ENCODE data around the gene DDR1. TPM values are rescaled to one million over a fixed set of nuclear protein-coding genes. Genes with fewer than 3 reads are reported as not detected.

DDR1 gene
- total RNA-seq, 1 experiment from 2014 or later: 95.2 TPM

DNA sequence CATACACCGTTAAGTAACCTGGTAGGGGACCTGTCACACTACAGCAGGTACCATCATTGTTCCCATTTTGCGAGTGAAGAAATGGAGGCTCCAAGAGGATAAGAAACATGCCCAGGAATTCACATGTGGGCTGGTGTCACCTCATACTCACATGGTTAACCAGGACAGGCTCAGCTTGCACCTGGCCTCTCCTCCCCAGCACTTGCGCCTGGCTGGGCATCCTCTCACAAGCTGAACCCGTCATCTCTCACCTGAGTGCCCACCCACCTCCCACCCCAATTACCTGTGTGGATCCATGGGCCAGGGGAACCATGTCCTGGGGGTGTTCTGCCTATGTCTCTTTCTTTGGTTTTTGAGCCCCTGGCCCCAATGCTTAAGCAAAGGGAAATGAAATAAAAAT lies 46.2 kb downstream of the DDR1 start:
- BruUV-seq (replicated peaks): no TSS peak
- CTCF ChIA-PET: no interaction called here
- Histone ChIP-seq H3K4me3 (ENCODE audit: low read depth in 2 of 2, low read length in 2 of 2) (no peak overlapping the region), H3K27me3 (ENCODE audit: control insufficient read depth, insufficient read depth, low read length) (no peaks in the 10 kb centered on the region), H3K4me1 (ENCODE audit: control insufficient read depth, insufficient read depth, low read length) (no peaks in the 10 kb centered on the region), H3K9me3 (ENCODE audit: control insufficient read depth, insufficient read depth, low read depth, low read length) (0 out of 2 replicates have a peak, but pooled peaks cover 3% of the 10 kb centered on the region), H3K36me3 (ENCODE audit: control insufficient read depth, insufficient read depth, low read length) (no peaks in the 10 kb centered on the region), H3K27ac (ENCODE audit: low read length) (no peak overlapping the region)
- in situ Hi-C loops (cut with HindIII; ENCODE audit: low pct_unique_long_range_greater_than_20kb, low sequenced_read_pairs): no loop called here
- ATAC-seq (no peak), DNase-seq (ENCODE audit: low read depth, low spot score) (no peak)
- intact Hi-C loops (cut with micrococcal nuclease; ENCODE audit: unreplicated experiment): loop anchor here (5.0 kb wide), 1 partner anchor 142 kb away; no protein-coding TSS in a partner anchor
- TF ChIP-seq CTCF (IDR thresholded peaks at IDR 0.05): no peak
- POLR2A ChIA-PET: no interaction called here

DNA sequence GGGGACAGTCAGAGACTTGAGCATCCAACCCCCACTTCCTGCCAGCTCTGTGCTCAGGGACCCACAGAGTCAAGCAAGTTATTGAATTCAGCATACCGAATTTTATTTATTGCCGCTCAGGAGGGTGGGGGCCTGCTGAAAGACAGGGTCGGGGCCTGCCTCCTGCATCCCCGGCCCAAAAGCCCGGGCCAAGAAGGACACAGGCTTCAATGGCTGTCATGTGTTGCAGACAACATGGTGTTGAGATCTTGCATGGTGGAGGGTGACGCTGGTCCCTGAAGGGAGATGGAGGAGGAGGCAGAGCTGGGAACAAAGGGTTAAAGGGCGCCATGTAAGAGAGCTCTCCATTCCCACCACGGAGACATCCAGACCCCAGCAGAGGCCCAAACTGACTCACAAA lies 47.0 kb downstream of the DDR1 start:
- ATAC-seq (no peak), DNase-seq (ENCODE audit: low read depth, low spot score) (no peak)
- no peaks in the 10 kb centered on the region for H3K36me3 ChIP-seq (ENCODE audit: control insufficient read depth, insufficient read depth, low read length)
- no peak overlapping the region for H3K27ac ChIP-seq (ENCODE audit: low read length)
- ChIA-PET CTCF (interaction anchor here (0.6 kb wide), 1 partner anchor 422 kb away, joined by 3 read pairs; no protein-coding TSS in a partner anchor), POLR2A (no interaction called here)
- intact Hi-C loops (cut with micrococcal nuclease; ENCODE audit: unreplicated experiment) (loop anchor here (5.0 kb wide), 1 partner anchor 141 kb away; no protein-coding TSS in a partner anchor), in situ Hi-C loops (cut with HindIII; ENCODE audit: low pct_unique_long_range_greater_than_20kb, low sequenced_read_pairs) (no loop called here)
- no peaks in the 10 kb centered on the region for H3K4me1 ChIP-seq (ENCODE audit: control insufficient read depth, insufficient read depth, low read length)
- H3K9me3 ChIP-seq (ENCODE audit: control insufficient read depth, insufficient read depth, low read depth, low read length): 0 out of 2 replicates have a peak, but pooled peaks cover 3% of the 10 kb centered on the region
- TF ChIP-seq CTCF (IDR thresholded peaks at IDR 0.05) (no peak), SIN3A (IDR thresholded peaks at IDR 0.05; ENCODE audit: borderline replicate concordance, insufficient read depth, low read depth, low read length) (no peak), POLR2AphosphoS5 (IDR thresholded peaks at IDR 0.05; ENCODE audit: low read depth, low read length) (no peak), REST (IDR thresholded peaks at IDR 0.05; ENCODE audit: insufficient read depth in 1 of 2, low read depth in 2 of 2, low read length in 1 of 2) (no peak), TCF7L2 (IDR thresholded peaks at IDR 0.05; ENCODE audit: low read depth, low read length) (no peak)
- no peaks in the 10 kb centered on the region for H3K27me3 ChIP-seq (ENCODE audit: control insufficient read depth, insufficient read depth, low read length)
- H3K4me3 ChIP-seq (ENCODE audit: low read depth in 2 of 2, low read length in 2 of 2): no peak overlapping the region
- no TSS peak for BruUV-seq (replicated peaks)

Measured in Panc1 (cell line).